Left renal cortex interstitium (tissue), 4 donors: Measurements from ENCODE around the gene EWSR1. TPM values are rescaled to one million over a fixed set of nuclear protein-coding genes. Genes with fewer than 3 reads are reported as not detected.

Source experiments
- DNase-seq, 4 donors: peaks; one replicate each; pipeline ENCODE4 v3.0.0-alpha.2; 2013; ENCODE audit warnings: low read depth in 4 of 4, low spot score in 2 of 4, missing footprints in 1 of 4
- polyA plus RNA-seq, 4 donors: library from polyadenylated mRNA; unstranded; fragments of 120-200 nt; gene quantifications; one replicate each; pipeline ENCODE4 v1.2.1, GENCODE V29; 2013; ENCODE audit not compliant: insufficient read length in 4 of 4

EWSR1 gene
- polyA plus RNA-seq, 4 donors = 274 to 396 (median 339) TPM

DNA sequence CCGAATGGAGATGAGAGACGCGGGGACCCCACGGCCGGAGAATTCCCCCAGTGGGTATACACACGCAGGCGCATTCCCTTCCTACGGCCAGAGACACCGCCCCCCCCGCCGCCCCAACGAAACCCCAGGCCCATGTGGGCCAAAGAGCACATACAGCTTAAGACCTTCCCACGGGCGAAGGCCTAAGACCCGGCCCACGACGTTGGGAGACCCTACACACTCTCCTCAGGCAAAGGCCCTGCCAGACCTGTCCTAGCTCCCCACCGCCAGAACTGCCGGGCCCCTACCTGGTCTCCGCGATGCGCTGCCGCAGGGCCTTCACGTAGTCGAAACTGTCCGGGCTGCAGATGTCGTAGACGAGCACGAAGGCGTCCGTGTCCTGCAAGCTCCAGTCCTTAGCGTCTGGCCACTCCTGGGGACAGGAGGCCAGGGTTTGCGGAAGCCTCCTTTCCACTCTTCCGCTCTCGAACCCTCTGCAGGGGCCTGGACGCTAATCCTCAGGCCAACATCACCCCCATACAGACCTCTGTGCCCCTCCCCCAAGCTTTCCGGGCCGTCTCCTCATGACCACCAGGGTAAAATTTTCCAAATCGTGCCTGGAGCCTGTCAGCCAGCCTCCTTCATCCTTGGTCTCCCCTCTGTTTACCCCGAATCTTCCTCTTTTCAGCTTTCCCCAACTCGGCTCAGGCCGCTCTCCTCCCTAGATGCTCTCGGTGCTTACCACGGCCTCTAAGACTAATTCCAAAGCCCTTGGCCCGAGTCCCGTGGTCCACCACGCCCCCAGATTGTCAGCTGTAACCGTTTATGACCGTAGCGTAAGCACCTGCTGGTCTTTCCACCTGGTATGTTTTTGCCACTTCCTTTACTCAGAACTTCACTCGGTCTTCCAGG is 45.8 kb downstream of the EWSR1 start:
- no peak for DNase-seq

DNA sequence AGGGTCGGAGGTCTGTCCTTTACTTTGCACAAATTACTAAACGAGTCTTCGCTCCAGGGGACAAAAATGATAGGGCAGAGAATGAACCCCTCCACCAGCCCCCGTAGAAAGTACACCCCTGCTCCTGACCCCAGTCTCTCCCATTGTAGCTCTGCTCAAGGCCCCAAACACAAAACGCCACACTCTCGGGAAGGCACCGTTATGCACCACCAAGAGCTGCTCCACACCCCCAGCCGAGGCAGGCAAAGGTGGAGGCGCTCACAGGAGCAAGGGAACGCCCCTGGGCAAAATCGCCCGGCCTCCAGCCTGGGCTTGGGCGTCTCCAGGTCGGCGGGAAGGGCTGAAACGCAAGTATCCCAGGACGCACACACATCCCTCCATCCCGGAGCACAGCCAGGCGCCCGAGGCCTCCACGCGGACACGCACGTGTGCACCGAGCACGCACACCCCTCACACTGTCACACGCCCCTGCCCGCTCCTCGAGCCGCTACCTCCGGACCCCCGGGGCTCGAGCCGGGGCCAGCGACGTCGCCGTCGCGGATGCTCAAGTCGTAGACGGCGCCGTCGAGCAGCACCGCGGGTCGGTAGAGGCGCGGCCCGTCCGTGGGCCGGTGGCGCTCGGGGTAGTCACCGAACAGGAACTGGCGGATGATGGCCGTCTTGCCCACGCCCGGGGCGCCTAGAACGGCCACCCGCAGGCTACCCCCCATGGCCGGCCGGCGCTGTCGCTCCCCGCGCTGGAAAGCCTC is 46.6 kb downstream of the EWSR1 start:
- no peak for DNase-seq

DNA sequence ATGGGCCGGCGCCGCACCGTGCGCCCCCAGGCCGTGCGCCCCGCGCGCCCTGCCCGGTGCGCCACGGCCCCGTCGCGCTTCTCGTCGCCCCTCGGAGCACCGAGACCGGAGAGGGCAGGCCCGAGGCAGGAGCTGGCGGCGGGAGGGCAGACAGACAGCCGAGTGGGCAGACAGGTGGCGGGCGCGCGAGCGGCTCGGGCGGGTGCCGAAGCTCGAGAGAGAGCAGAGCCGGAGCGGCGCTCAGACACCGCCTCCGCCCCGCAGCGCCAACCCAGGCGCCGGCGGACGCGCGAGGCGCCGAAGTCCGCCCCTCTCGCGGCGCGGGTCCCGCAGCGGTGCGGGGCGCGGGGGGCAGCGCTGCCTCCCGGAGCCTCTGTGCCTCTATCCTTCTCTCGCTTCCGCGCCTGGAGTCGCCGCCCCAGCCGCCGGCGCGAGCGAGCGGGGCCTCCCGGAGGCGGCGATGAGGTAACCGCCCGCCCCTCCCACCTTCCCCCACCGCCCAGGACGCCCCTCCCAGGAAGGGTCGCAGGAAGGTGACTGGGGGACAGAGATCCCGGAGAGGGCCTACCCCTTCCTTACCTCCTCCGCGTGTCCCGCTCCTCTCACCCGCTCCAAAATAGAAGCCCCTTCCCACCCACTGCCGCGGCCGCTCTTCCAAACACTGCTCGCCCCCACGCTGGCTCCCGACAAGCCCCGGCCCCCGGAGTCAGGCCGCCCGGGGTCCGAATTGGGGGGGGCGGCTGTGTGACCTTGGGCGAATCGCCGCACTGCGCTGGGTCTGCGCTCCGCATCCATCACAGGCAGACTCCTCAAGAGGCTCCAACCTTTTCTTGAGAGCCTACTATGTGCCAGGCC is 47.4 kb downstream of the EWSR1 start, which contains the start of gene RASL10A:
Gene RASL10A, minus strand, starts transcription at position 412 of the 855 bp plus-strand sequence. CDS start 451 bp downstream, outside the sequence.
- DNase-seq = no peak

DNA sequence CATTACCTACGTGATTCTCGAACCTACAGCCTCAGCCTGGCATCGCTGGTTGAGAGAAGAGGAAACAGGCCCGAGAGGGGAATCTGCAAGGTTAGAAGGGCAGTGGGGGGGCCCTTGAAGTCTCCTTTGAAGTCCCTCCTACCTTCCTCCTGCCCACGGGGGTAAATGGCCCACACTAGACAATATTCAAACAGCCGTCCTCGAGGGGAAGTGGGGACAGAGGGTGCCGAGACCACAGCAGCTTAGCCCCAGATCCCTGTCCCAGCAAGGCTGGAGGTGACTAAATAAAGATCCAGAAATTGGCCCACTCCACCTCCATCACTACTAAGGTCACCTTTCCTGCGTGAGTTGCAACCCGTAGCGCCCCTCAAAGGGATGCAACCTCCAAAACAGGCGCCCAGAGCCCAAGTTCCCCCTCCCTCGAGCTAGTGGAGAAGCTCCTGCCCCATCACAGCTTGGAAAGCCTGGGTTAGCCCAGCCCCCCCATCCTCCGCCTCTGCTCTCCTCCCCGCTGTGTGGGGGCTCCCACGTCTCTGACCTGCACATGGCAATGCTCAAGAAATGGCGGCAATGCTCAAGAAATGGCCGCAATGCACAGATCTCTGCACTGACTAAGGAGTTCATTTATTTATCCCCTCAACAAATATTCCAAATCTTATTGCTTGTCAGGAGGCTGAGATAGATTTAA is 48.2 kb downstream of the EWSR1 start:
- no peak for DNase-seq

DNA sequence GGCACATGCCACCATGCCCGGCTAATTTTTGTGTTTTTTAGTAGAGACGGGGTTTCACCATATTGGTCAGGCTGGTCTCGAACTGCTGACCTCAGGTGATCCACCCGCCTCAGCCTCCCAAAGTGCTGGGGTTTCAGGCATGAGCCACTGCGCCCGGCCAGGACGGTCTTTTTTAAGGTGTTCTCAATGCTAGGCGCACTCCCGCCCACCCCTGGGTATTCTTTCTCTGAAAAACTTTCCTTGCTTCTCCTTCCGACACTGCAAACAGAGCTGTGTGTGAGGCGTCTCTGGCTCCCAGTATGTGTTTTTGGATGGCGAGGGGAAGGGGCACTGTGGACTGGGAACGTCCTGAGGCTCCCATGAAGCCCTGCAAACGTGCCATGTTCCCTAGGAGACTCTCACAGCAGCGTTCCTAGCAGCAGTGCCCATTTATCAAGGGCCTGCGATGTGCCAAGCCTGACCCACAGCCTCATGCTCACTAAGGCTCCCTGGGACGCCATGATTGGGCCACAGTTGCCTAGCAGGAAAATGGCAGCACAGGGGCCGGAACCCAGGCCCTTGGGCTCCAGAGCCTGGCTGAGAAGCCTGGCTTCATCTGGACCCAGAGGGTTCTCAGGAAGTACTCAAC is 49.9 kb downstream of the EWSR1 start:
- no peak for DNase-seq

DNA sequence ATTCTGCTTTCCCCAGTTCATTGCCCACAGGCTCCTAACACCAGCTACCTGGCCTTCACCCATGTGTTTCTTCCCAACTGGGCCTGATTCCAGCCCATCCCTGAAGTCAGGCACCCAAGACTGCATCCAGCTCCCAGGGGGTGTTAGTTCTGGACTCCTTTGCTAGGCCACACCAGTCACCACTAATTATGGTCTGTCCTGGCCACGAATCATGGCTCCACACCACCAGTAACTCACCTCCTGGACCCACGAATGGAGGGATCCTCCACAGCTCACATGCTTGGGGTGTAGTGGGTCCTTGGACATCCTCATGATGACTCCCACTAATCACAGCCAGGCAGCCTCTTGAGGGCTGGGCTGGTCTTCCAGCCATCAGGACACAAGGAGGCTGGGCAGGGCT is 51.0 kb downstream of the EWSR1 start:
- no peak for DNase-seq

DNA sequence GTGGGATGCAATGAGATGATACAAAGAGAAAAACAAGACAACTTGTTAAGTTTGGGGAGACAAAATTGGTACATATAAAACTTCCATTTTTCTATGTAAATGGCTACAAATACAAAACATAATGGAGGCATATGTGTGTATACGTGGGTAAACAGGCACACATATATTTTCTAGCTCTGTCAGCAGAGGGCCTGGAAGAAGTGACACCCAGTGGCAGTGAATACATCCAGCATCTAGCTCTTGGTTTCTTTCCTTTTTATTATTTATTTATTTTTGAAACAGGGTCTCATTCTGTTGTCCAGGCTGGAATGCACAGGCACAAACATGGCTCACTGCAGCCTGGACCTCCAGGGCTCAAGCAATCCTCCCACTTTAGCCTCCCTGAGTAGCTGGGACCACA is 52.5 kb downstream of the EWSR1 start:
- DNase-seq = no peak

DNA sequence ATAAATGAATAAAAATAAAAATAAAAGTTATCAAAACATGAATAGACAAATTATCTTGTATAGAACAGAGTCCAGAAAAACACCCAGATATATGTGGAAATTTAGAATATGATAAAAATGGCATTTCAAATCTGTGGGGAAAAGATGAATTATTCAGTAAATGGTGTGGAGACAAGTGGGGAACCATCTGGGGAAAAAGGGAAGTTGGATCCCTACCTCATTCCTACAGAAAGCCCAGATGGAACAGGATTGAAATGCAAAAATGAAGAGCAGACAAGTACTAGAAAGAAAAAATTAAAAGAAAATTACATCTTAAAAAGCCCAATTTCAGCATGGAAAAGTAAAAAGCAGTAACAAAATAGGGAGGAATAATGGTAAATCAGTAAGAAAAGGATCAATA is 55.6 kb downstream of the EWSR1 start:
- DNase-seq = no peak

DNA sequence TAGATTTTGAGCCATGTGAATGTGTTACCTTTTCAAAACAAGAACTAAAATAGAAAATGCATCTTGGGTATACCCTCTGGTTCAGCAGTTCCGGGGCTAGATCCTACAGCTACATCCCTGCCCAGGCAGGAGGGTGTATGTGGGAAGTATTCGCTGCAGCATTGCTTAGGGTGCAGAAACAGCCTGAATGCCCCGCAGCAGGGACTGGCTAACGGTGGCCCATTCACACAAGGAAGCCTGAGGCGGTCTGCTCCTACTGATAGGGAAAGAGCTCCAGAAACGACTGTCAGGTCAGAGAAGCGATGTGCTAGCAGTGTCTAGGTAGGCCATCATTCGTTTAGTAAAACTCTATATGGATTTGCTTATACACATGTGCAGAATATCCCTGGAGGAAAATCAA is 57.3 kb downstream of the EWSR1 start:
- DNase-seq = no peak

DNA sequence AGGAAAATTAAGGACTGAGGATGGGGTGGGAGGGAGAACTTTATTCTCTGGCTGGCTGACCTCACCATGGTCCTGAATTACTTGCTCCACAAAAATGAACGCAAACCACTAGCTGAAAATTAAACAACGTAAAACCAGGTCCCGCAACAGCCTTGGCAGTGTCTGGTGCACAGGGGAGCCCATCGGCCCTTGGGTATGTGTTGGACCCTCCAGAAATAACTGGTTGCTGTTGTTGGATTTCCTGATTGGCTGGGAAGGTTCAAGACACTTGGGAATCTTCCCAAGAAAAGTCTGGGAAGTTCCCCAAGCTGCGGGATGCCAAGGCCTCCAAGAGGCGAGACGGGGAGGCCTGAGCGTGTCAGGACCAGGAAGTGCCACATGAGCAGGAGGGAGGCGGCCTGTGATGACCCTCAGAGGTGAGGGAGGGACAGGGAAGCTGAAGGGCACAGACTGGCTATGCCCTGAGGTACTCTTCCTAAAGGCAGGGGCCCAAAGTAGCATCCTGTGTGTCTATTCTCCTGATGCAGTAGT is 57.8 kb downstream of the EWSR1 start:
- no peak for DNase-seq

DNA sequence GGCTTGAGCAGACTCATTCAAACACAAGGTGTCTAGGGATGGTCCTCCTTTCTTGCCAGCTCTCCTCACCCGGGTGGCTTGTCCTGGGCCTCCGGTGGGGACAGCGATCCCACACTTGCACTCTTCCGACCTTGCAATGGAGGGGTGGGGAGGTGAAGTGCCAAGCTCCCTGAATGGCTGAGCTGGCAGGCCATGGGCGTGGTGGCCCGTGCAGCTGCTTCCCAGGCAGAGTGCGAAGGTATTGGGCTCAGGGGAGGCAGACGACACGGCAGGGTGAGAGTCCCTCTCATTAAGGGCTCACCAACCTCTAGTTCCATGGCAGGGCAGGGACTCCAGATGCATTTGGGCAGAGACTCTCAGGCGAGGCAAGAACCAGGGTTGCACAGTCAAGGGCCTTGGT is 58.4 kb downstream of the EWSR1 start:
- no peak for DNase-seq

DNA sequence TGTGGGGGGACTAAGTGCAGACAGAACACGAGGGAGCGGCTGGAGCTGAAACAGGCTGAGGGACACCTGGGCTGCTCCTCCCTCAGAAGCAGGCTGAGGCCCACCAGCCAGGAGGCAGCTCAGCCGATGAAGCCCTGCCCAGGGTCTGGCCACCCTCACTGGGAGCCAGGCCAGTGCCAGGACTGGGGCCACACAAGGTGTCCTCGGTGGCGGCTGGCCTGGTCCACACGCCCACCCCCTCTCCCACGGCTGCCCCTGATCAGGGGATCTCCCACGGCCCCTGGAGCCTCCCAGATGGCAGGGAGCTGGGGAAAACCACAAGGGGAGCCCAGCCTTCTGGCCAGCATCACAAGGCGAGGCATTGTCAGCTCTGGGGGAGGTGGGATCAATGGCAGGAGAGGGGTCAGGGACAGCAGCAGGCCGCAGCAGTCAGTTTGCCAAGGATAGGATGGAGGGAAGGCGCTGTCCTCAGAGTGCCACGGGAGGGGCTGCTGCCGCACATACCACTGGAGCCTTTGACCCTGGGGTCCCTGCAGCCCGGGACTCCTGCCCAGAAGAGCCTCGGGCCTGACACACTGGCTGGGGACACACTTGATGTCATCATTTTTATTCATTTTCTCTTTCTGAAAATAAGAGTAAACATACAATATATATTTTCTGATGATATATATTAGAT is 59.2 kb downstream of the EWSR1 start:
- DNase-seq = no peak

DNA sequence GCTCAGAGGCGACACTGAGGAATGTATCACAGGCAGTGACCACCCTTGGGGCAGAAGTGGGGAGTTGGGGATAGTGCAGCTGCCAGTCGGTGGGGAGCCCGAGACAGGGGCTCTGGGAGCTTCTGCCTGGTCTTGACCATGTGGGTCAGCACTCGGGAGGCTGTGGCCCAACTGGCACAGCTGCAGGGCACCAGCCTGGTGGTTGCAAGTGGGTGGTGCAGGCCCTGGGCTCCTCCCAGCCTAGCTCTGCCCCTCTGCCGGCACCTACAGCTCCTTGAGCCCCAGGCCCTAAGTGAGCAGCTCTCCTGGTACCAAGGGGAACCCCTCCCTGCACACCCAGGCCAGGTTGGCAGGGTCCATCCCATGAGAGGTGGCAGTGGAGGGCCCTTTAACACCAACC is 60.0 kb downstream of the EWSR1 start:
- no peak for DNase-seq

DNA sequence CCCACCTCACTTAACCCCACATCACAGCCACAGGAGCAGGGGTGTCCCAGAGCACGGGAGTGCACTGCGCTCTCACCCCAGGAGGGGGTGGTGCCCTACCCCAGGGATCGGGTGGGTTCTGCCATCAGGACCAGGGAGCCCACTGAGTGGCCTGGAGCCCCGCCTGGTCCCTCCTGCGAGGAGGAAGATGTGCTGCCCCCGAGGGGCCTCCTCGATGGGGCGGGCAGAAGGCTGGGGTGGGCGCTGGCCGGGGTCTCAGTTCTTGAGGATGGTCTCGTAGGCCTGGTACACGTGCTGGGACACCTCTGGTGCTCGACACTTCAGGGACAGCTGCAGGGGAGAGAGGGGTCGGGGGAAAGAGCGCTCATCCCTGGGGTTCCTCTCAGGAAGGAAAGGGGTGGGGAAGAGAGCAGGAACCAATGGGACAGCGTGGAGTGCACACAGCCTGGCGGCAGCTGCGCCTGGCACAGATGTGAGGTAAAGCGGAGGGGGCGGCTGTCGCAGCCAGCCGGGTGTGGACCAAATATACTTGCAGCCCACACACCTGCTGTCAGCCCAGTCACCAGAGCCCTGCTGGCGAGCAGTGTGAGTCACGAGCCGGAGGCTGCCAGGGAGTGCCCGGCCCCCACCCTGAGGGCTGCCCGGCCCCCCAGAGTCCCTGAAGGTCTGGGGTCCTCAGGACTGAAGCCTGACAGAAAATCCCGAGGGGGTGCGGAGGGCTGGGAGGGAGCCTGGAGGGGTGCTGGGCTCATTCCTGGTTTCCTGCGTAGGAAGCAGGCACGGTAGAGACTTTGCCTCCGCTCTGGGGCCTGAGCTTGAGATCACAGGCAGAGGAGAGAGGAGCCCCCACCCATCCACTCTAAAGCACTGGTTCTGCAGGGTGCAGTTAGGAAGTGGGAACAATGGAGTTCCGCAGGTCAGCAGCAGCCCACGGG is 60.8 kb downstream of the EWSR1 start:
- no peak for DNase-seq

DNA sequence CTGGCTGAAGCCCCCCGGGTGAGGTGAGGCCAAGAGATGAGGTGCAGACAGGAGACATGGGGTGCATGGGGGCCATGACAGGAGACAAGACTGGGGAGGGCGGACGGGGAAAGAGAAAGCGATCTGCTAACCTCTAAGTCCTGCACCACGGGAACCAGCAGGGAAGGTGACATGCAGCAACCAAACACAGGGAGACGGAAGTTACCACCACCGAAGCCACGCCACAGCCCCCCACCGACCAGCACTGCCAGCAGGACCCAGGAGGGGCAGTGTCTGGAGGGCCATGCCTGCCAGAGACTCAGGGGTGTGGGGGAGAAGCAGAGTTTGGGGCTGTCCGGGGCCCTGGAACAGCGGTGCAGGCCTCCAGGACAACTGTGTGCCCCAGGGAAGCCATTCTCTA is 61.5 kb downstream of the EWSR1 start:
- no peak for DNase-seq

DNA sequence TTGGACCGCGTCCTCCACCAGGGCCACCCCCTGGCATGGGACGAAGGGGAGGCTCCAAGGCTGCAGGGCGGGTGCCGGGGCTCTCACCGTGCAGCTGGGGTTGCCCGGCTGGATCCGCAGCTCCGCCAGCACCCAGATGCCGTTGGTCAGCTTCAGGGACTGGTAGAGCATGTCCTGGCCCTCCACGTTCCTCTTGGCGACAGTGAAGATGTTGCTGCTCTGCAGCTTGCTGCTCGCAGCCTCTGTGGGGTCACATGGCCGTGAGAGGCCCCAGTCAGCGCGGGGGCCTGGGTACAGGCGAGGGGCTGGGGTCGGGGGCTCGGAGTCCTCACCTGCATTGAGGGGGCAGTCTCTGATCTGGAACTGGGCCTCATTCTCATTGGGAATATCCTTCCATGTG is 62.2 kb downstream of the EWSR1 start:
- DNase-seq = no peak

DNA sequence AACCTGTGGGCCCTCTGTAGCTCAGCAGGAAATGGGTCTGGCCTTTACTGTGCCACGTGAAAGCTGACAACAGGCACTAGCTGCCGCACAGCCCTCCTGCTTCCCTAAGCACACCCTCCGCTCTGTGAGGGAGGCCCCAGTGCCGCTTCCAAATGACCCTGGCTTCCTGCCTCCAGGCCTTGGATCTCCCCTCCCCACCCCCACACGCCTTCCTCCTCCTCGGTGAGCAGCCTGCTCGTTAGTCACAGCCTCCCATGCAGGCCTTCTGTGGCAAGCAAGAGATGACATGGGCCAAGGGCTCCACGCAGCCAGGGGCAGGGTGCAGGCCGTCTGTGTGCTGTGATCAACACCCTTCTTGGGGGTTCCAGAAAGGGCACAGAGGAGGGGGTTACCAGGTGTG is 62.7 kb downstream of the EWSR1 start:
- no peak for DNase-seq

DNA sequence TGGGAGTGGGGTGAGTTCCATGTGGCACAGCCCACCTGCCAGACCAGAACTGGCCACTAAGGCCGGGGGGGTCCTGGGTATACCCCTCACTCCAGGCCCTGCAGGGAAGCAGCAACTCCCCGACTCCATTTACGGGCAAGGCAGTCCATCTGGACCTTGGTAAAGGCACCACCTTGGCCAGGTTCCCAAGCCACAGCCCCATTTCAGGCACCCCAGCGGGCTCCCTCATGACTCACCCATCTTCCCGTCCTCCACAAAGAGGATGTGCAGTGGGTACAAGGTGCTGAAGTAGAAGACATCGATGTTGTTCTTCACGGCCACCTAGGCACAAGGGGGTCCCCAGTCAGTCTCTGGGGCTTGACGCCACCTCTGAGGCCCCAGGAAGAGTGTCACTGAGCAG is 63.1 kb downstream of the EWSR1 start:
- DNase-seq = no peak
